Heart left ventricle (tissue), 16 donors: Measurements from ENCODE around the gene SPACDR. TPM values are rescaled to one million over a fixed set of nuclear protein-coding genes. Genes with fewer than 3 reads are reported as not detected.

Experiments
- ATAC-seq, 4 donors: fragments of 200-7000 bp; cut with Tn5 transposase; one replicate each; pipeline ENCODE4 v1.9.1; 2020 to 2022; ENCODE audit warnings: moderate library complexity in 4 of 4, mild to moderate bottlenecking in 3 of 4, moderate number of reproducible peaks in 1 of 4
- DNase-seq, 5 donors: peaks; one replicate each; pipeline ENCODE4 v3.0.0-alpha.2; 2020
- H3K27ac ChIP-seq, 12 donors: fragments of 200-600 bp; sonication (generic) in 4 of 12; one replicate each; pipeline versions ENCODE4 v1.5.0 to v1.8.0; 2016 to 2022; ENCODE audit warnings: mild to moderate bottlenecking in 2 of 12
- H3K27me3 ChIP-seq, 9 donors: fragments of 200-600 bp; sonication (generic) in 2 of 9; one replicate each; pipeline versions ENCODE4 v1.5.1 to v1.8.0; 2016 to 2022; ENCODE audit warnings: mild to moderate bottlenecking in 3 of 9
- H3K36me3 ChIP-seq, 9 donors: fragments of 200-600 bp; sonication (generic) in 2 of 9; one replicate each; pipeline versions ENCODE4 v1.5.0 to v1.8.0; 2018 to 2022; ENCODE audit warnings: mild to moderate bottlenecking in 2 of 9
- H3K4me1 ChIP-seq, 12 donors: fragments of 200-600 bp; sonication (generic) in 4 of 12; one replicate each; pipeline versions ENCODE4 v1.5.0 to v1.8.0; 2016 to 2022; ENCODE audit warnings: mild to moderate bottlenecking in 3 of 12
- H3K4me3 ChIP-seq, 12 donors: fragments of 200-600 bp; sonication (generic) in 4 of 12; one replicate each; pipeline versions ENCODE4 v1.5.0 to v1.8.0; 2017 to 2022; ENCODE audit warnings: mild to moderate bottlenecking in 9 of 12, moderate library complexity in 4 of 12
- H3K9me3 ChIP-seq, 12 donors: fragments of 200-600 bp; sonication (generic) in 4 of 12; one replicate each; pipeline versions ENCODE4 v1.5.0 to v1.8.0; 2016 to 2022; ENCODE audit warnings: mild to moderate bottlenecking in 1 of 12
- CTCF ChIP-seq, 12 donors: fragments of 200-600 bp; sonication (generic) in 4 of 12; IDR thresholded peaks; one replicate each; pipeline versions ENCODE4 v1.5.0 to v1.8.0; 2018 to 2022; ENCODE audit warnings: antibody characterized with exemption in 12 of 12, mild to moderate bottlenecking in 5 of 12
- POLR2A ChIP-seq, 2 donors: fragments of 450-650 bp; IDR thresholded peaks; one replicate each; pipeline ENCODE4 v1.6.1; 2017; ENCODE audit warnings: antibody characterized with exemption in 2 of 2, mild to moderate bottlenecking in 2 of 2, moderate library complexity in 2 of 2
- WGBS, 4 donors: extraction: QIAGEN DNeasy Blood & Tissue Kit in 2 of 4; methylation state at CpG; one replicate each; pipeline versions ENCODE4 v1.1.5 to v1.1.7; 2013 to 2018; 5-methylcytosine and 5-hydroxymethylcytosine counted together
- intact Hi-C, 10 donors: fragments of 100-400 bp; cut with DNase I; formaldehyde crosslinking; loops; one replicate each; pipeline versions ENCODE4 v1.11.1 to v1.14.2; 2022
- polyA plus RNA-seq, 2 donors: library from polyadenylated mRNA; stranded (reverse); fragments of 200-250 nt; gene quantifications; one replicate each; pipeline ENCODE4 v1.2.3, GENCODE V29; 2013
- total RNA-seq, 9 donors: library from RNA; depleted of rRNA in 2 of 9; stranded (reverse); fragments of >200 nt in 2 of 9; fragmentation: NEBNext Ultra II Directional in 3 of 9; extraction: Animal tissue kit (Norgen Biotek cat#: 25700) in 3 of 9; gene quantifications; one replicate each; pipeline versions ENCODE4 v1.1.0 to v1.2.4, GENCODE V29; 2016 to 2023
- donor health status: ischemic (EF 13 %, LVEDD 7.1; RV severe dilation, severe dysfunction).
- donor health status: healthy with polysubstance abuse.
- donor health status: DM: no; HTN: yes; CAD: no.
- donor health status: DM: no; HTN: no; CAD: no.
- donor health status: ischemic (EF 25% LVEDD 6.9; RV normal size, moderate dysfunction).
- donor health status: ischemic (EF 25% LVEDD 5.7; RV mildly dilated, moderate dysfunction).
- donor health status: healthy.
- donor health status: DM: yes; HTN: yes; CAD: no.
- donor health status: ischemic (EF 35%, LVEDD 5.7; RV mildly dilated, moderate dysfunction).
- donor health status: nonischemic (EF 11% LVEDD 7.7; RV severe dilation, severe dysfunction).
- donor health status: DM: yes; HTN: yes; CAD: no.
- donor health status: PGD.
- donor health status: ischemic (EF 29% LVEDD 5.4; RV normal size, mild dysfunction).
- donor health status: nonischemic (EF 23%, LVEDD 6.1; RV moderate dilation, normal function).

The SPACDR gene
- total and polyA plus RNA-seq, 11 donors, result 0.27 to 0.78 (median 0.61) TPM; not detected in 4

- TF ChIP-seq POLR2A (IDR thresholded peaks at IDR 0.05) (no peak), CTCF (IDR thresholded peaks at IDR 0.05) (no peak)
Measured at GRCh38 chr7:100483722-100484672, 19.9 kb upstream of the SPACDR start, which contains the start of gene NYAP1. Gene NYAP1, plus strand, starts transcription at chr7:100483927. Its CDS starts 1,385 bp downstream, at chr7:100485312.

GRCh38 chr7:100483090-100483721 is 19.1 kb upstream of the SPACDR start:
- 1% methylated on average over 18 to 79 of the region's 79 CpGs for WGBS, 4 donors
- H3K27me3 ChIP-seq, result no peaks in the 10 kb centered on the region
- peak in 3 of 4 donors; percentile 20 to 52 (median 37) for ATAC-seq
- intact Hi-C loops, result loop anchor here in 6 of 10 donors (1.0 to 5.0 kb wide), 4 partner anchors 14 to 74 kb away; no protein-coding TSS in a partner anchor
- H3K4me1 ChIP-seq, result peaks cover 0 to 33% (median 14%) of the 10 kb centered on the region in 12 donors
- H3K9me3 ChIP-seq, result no peaks in the 10 kb centered on the region
- H3K27ac ChIP-seq, result peak overlapping the region in 4 of 12 donors; percentile 46 to 74 (median 60)
- no peaks in the 10 kb centered on the region for H3K36me3 ChIP-seq
- peak; percentile 80 to 99 (median 94) for TF ChIP-seq CTCF (IDR thresholded peaks at IDR 0.05)
- TF ChIP-seq POLR2A (IDR thresholded peaks at IDR 0.05), result no peak
- H3K4me3 ChIP-seq, result peak overlapping the region; percentile 31 to 73 (median 58)
- peak; percentile 67 to 88 (median 73) for DNase-seq

More at GRCh38 chr7:100483722-100484672, 19.9 kb upstream of the SPACDR start, which contains the start of gene NYAP1:
- H3K36me3 ChIP-seq, result no peaks in the 10 kb centered on the region
- H3K9me3 ChIP-seq, result no peaks in the 10 kb centered on the region
- H3K4me1 ChIP-seq, result peaks cover 0 to 33% (median 13%) of the 10 kb centered on the region in 12 donors
- 26 to 45% (median 36%) methylated on average over 26 to 45 of the region's 45 CpGs for WGBS, 4 donors
- H3K27ac ChIP-seq, result peak within 1 kb of the TSS in 4 of 12 donors; percentile 46 to 74 (median 60)
- peak in 3 of 4 donors; percentile 19 to 44 (median 38) for ATAC-seq
- peak within 1 kb of the TSS; percentile 31 to 73 (median 58) for H3K4me3 ChIP-seq
- H3K27me3 ChIP-seq, result no peaks in the 10 kb centered on the region
- DNase-seq, result peak; percentile 38 to 80 (median 60)
- intact Hi-C loops, result loop anchor here in 6 of 10 donors (1.0 to 5.0 kb wide), 4 partner anchors 15 to 73 kb away; no protein-coding TSS in a partner anchor

DNA sequence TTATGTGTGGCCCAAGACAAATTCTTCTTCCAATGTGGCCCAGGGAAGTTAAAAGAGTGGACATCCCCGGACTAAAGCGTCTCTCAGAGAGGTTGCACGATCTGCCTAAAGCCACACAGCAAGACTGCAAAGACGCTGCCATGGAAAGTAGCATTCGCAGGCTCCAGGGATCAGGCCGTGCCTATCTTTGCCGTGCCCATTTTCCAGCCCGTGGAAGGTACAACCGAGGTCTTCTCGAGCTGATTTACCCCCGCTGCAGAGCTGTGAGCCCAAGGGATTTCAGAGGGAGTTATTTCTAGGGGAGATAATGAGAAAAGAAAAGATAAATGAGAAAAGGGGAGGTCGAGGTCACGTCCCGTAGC is 18.6 kb upstream of the SPACDR start:
- Histone ChIP-seq H3K4me3 (peak overlapping the region; percentile 31 to 73 (median 58)), H3K36me3 (no peaks in the 10 kb centered on the region), H3K27ac (peak overlapping the region in 3 of 12 donors; percentile 56 to 74 (median 65)), H3K27me3 (no peaks in the 10 kb centered on the region), H3K4me1 (peaks cover 0 to 36% (median 14%) of the 10 kb centered on the region in 12 donors), H3K9me3 (no peaks in the 10 kb centered on the region)
- 40 to 46% (median 44%) methylated on average over 14 of the region's 14 CpGs for WGBS, 4 donors
- no peak for DNase-seq
- ATAC-seq, result no peak
- TF ChIP-seq CTCF (IDR thresholded peaks at IDR 0.05) (no peak), POLR2A (IDR thresholded peaks at IDR 0.05) (no peak)
- intact Hi-C loops, result loop anchor here in 6 of 10 donors (1.0 to 5.0 kb wide), 4 partner anchors 13 to 75 kb away; no protein-coding TSS in a partner anchor
